Choroid plexus epithelial cell (primary cell): Measurements from ENCODE around the gene HARBI1.

Experiments
- DNase-seq: peaks from one replicate; pipeline ENCODE4 v3.0.0-alpha.2; 2010; ENCODE audit warnings: low read depth
- H3K4me3 ChIP-seq: 2 replicates; pipeline ENCODE4 v1.5.1; 2011; ENCODE audit warnings: low read depth, mild to moderate bottlenecking, control low read depth, low read length, moderate library complexity
- CTCF ChIP-seq: conservative IDR thresholded peaks from 2 replicates; pipeline ENCODE4 v1.5.1; 2011; ENCODE audit warnings: low read depth, mild to moderate bottlenecking, control low read depth, inconsistent platforms, low read length, moderate library complexity

Gene HARBI1, protein sequence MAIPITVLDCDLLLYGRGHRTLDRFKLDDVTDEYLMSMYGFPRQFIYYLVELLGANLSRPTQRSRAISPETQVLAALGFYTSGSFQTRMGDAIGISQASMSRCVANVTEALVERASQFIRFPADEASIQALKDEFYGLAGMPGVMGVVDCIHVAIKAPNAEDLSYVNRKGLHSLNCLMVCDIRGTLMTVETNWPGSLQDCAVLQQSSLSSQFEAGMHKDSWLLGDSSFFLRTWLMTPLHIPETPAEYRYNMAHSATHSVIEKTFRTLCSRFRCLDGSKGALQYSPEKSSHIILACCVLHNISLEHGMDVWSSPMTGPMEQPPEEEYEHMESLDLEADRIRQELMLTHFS

DNA sequence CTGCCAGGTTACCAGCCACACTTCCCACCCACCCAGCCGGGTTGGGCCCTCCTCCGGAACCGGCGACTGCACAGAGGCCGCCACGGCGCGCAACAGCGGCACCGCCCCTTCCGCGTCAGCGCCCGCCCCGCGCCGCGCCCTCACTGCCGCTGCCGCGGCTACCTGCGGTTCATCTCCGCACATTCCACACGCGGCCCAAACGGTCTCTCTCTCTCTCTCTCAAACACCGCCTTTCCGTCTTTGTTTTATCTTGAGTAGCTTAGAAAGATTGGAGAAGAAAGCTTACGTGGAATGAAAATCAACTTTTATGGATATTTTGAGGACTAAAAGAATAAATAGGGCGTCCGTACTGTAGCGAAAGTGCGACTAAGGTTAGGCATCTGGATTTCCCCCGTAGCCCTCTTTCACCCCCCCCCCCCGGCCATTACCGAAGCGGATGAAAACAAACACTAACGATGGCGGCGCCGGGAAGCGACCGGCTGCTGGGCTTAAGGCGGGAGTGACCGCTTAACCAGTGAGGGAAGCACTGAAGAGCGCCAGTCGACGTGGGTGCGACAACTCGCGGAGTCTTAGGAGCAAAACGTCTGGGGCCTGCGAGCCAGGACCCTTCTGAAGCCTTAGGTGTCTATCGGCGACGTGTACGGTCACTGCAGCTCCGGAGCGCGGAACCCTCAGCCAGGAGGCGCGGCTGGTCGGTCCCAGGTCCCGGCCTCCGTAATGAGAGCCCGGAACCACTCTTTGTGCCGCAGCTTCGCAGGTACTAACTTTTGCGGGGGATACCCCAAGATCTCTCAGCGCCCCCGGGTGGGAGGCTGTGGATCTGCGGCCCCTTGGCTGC, at the start of gene HARBI1, which contains the start of gene ATG13:
Gene HARBI1, minus strand, starts transcription at position 94 of the 838 bp plus-strand sequence. CDS start 990 bp downstream, outside the sequence.
Gene ATG13, plus strand, starts transcription at position 420 of the 838 bp plus-strand sequence. CDS start 26,739 bp downstream, outside the sequence.
- DNase-seq = peak; percentile 91
- H3K4me3 ChIP-seq = peak within 1 kb of the TSS; percentile 100
- TF ChIP-seq CTCF = peak; percentile 86

DNA sequence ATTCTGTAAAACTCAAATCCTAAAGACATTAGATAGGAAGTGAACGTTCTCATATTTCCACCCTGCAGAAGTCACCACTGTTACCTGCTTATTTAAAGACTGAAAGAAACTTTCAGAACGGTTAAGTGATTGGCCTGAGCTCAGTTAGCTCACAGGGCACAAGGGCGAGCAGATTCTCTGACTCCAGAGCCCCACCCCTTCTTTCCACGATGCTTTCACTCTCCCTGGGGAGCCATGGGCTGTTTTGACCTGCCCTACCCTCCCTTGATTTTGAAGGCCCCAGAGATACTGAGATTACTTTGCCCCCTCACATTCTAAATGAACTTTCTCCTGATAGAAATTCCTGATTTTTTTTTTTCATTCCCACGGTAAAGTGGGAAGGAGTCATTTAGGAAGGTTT, 49.5 kb upstream of the HARBI1 start:
- DNase-seq = peak; percentile 65
- H3K4me3 ChIP-seq = no peak overlapping the region
- no peak for TF ChIP-seq CTCF

DNA sequence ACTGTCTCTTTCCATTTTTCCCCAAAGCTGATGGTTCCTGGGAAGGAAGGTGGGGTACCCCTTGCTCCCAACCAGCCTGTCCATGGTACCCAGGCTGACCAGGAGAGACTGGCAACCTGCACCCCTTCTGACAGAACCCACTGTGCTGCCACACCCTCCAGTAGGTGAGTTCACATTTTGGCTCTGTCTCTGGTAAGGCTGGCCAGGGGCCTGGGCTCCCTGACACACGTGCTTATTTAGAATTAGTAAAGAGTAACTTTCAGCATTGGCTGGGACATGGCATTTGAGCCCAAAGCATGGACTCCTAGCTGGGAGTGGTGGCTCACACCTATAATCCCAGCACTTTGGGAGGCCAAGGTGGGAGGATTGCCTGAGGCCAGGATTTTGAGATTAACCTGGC, 48.3 kb upstream of the HARBI1 start:
- no peak for DNase-seq
- no peak for TF ChIP-seq CTCF

DNA sequence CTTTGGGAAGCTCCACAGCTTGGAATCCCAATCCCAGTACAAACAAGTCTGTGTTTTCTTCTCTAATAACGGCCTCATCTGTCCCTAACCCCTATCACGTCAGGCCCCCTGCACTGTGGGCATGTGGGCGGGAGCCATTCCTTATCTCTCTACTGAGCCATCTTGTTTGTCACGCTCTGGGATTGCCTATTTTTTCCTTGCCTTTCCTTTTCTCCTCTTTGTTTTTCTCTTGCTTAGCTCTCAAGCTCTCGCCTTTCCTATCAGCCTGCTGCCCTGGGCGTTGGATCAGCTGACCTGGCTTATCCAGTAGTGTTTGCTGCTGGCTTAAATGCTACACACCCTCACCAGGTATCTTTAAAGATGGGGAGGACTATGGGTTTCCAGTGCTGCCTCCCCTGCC, 47.6 kb upstream of the HARBI1 start:
- DNase-seq = no peak
- no peak overlapping the region for H3K4me3 ChIP-seq
- no peak for TF ChIP-seq CTCF

More for the DNA sequence above, 48.3 kb upstream of the HARBI1 start:
- H3K4me3 ChIP-seq = no peak overlapping the region

DNA sequence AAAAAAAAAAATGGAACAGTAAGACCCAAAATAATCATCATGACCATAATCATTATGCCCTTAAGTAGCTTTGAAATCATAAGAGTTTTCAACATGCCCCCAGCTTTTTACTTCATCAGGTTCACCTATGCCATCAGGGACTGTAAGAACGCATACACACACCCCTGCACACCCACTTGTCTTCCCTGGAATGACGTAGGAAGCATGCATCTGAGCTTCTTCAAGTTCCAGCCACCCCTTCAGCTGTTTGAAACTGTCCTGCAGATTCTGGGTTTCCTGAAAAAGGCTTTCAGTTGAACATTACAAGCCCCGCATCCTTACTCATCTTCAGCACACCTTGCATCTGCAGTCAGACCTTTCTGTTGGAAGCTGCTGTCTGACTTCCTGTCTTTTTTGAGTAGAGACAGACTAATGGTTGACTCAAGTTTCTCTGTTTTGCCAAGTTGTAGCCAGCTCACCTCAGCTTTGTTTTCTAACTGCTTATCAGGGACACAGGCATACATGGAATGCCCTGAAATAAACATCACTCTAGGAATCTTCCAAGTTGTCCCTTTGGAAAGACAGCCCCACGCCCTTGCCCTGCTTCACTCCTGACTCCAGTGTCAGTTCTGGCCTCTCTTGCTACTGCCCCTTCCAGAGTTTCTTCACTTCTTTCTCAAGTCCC, 46.4 kb upstream of the HARBI1 start:
- TF ChIP-seq CTCF = no peak
- no peak for DNase-seq
- H3K4me3 ChIP-seq = no peak overlapping the region

DNA sequence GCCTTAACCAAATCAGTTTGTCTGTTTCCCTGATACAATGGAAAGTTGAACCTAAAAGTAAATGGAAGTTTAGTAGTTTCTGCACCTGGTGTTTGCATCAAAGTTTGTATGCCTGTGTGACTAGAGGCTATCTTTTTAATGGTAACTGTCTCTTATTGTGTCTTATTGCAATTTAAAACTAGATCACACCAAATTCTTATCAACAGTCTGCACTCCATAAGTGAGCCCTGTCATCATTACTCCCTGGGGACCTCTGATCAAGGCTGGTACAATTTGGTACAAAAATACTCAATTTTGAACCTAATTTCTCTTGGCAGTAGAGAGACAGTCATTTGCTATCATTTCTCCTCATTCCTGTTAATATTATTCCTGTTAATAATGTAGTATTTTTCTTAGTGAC, 45.3 kb upstream of the HARBI1 start:
- DNase-seq = no peak
- H3K4me3 ChIP-seq = no peak overlapping the region
- TF ChIP-seq CTCF = no peak
